ENCODE data around the gene GRAMD4. TPM values are rescaled to one million over a fixed set of nuclear protein-coding genes. Genes with fewer than 3 reads are reported as not detected.

GRAMD4 gene
- total and polyA plus RNA-seq, 4 donors: 16.3 to 67.7 (median 21.2) TPM

DNA sequence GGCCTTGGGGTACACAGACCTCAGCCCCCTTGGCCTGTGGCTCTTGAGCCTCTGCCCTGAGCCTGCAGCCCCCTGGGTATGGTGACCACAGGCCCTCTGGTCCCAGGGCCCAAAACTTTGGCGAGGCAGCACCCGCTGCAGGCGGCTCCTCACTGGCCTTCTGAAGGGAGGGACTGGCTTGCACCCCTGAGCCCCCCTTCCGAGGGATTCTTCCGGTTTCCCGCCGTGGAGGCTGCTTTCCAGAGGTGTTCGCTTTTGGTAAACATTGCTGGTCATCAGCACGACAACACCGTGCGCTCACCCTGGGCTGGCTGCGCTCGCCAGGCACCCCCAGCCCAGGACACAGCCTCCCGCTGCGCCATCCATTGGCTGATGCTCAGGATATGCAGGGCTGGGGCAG is 42.0 kb downstream of the GRAMD4 start:
- 91 to 94% methylated on average over 15 of the region's 15 CpGs for WGBS, 2 donors

DNA sequence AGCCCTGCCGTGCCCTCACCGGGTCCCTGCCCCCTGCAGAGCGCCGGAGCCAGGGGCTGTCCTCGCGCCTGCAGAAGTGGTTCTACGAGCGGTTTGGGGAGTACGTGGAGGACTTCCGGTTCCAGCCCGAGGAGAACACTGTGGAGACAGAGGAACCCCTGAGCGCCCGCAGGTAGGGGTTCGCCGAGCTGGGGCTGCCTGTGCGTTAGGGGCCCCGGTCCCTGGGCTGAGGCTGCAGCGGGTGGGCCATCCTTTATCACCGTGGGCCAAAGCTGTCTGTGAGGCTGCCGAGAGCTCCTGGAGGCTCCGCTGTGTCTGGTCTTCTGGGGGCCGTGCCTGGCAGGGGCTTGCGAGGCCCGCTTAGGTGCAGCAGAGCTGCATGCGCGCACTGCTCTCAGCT is 42.8 kb downstream of the GRAMD4 start:
- Histone ChIP-seq H3K4me3 (no peak overlapping the region), H3K9me3 (ENCODE audit: control insufficient read depth in 4 of 4, insufficient read depth in 3 of 4, low read length in 3 of 4) (no peaks in the 10 kb centered on the region), H3K36me3 (ENCODE audit: control insufficient read depth in 4 of 4, insufficient read depth in 4 of 4, low read length in 4 of 4) (peaks cover 0 to 56% (median 10%) of the 10 kb centered on the region in 4 donors), H3K9ac (ENCODE audit: insufficient read depth in 1 of 2, low read length in 2 of 2) (no peak overlapping the region), H3K27ac (ENCODE audit: low read depth in 1 of 2, low read length in 1 of 2) (no peak overlapping the region), H3K4me1 (ENCODE audit: control insufficient read depth in 5 of 5, insufficient read depth in 5 of 5, low read length in 5 of 5) (peaks cover 0 to 4% (median 0%) of the 10 kb centered on the region in 5 donors), H3K27me3 (ENCODE audit: control insufficient read depth in 3 of 3, insufficient read depth in 3 of 3, low read length in 2 of 3) (no peaks in the 10 kb centered on the region)
- TF ChIP-seq, protein P1, sequence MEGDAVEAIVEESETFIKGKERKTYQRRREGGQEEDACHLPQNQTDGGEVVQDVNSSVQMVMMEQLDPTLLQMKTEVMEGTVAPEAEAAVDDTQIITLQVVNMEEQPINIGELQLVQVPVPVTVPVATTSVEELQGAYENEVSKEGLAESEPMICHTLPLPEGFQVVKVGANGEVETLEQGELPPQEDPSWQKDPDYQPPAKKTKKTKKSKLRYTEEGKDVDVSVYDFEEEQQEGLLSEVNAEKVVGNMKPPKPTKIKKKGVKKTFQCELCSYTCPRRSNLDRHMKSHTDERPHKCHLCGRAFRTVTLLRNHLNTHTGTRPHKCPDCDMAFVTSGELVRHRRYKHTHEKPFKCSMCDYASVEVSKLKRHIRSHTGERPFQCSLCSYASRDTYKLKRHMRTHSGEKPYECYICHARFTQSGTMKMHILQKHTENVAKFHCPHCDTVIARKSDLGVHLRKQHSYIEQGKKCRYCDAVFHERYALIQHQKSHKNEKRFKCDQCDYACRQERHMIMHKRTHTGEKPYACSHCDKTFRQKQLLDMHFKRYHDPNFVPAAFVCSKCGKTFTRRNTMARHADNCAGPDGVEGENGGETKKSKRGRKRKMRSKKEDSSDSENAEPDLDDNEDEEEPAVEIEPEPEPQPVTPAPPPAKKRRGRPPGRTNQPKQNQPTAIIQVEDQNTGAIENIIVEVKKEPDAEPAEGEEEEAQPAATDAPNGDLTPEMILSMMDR (IDR thresholded peaks at IDR 0.05; ENCODE audit: control extremely low read depth, extremely low read depth): no peak
- 90 to 93% methylated on average over 26 of the region's 26 CpGs for WGBS, 2 donors
- ATAC-seq (ENCODE audit: insufficient read depth, low FRiP score) (no peak), DNase-seq (no peak)

More for the DNA sequence above, 42.0 kb downstream of the GRAMD4 start:
- TF ChIP-seq, protein P1 (IDR thresholded peaks at IDR 0.05; ENCODE audit: control extremely low read depth, extremely low read depth): no peak
- peak overlapping the region in 1 of 2 donors; percentile 57 for H3K27ac ChIP-seq (ENCODE audit: low read depth in 1 of 2, low read length in 1 of 2)
- ATAC-seq (ENCODE audit: insufficient read depth, low FRiP score): no peak
- peaks cover 0 to 4% (median 0%) of the 10 kb centered on the region in 5 donors for H3K4me1 ChIP-seq (ENCODE audit: control insufficient read depth in 5 of 5, insufficient read depth in 5 of 5, low read length in 5 of 5)
- DNase-seq: no peak
- H3K36me3 ChIP-seq (ENCODE audit: control insufficient read depth in 4 of 4, insufficient read depth in 4 of 4, low read length in 4 of 4): peaks cover 0 to 50% (median 7%) of the 10 kb centered on the region in 4 donors
- no peak overlapping the region for H3K9ac ChIP-seq (ENCODE audit: insufficient read depth in 1 of 2, low read length in 2 of 2)
- no peak overlapping the region for H3K4me3 ChIP-seq
- no peaks in the 10 kb centered on the region for H3K9me3 ChIP-seq (ENCODE audit: control insufficient read depth in 4 of 4, insufficient read depth in 3 of 4, low read length in 3 of 4)
- H3K27me3 ChIP-seq (ENCODE audit: control insufficient read depth in 3 of 3, insufficient read depth in 3 of 3, low read length in 2 of 3): no peaks in the 10 kb centered on the region

DNA sequence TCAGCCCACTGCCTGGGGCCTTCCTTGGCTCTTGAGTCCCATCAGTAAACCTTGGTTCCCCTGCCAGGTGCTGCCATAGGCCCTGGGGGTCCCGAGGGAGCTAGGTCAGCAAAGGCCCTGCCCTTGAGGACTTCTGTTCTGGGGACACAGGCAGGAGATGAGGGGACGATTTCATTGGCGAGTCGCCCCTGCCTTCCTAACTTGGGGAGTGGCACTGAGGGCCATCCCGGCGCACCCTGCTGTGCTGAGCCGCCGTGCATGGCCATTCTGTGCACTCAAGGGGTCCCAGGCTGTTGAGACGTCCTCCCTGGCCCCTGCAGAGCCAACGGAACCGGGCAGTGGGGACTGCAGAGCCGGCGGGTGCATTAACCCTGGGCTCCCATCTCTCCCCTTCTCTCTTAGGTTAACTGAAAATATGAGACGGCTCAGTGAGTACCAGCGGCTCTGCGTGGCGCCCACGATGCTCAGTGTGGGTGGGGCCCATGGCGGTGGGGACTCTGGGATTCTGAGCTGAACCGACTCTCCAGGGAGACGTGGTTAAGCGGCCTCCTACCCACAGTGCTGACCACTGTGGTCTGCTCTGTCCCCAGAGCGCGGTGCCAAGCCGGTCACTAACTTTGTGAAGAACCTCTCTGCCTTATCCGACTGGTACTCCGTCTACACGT is 43.4 kb downstream of the GRAMD4 start:
- Histone ChIP-seq H3K27me3 (ENCODE audit: control insufficient read depth in 3 of 3, insufficient read depth in 3 of 3, low read length in 2 of 3) (no peaks in the 10 kb centered on the region), H3K4me3 (no peak overlapping the region), H3K4me1 (ENCODE audit: control insufficient read depth in 5 of 5, insufficient read depth in 5 of 5, low read length in 5 of 5) (peaks cover 0 to 4% (median 0%) of the 10 kb centered on the region in 5 donors), H3K9ac (ENCODE audit: insufficient read depth in 1 of 2, low read length in 2 of 2) (no peak overlapping the region), H3K27ac (ENCODE audit: low read depth in 1 of 2, low read length in 1 of 2) (no peak overlapping the region), H3K9me3 (ENCODE audit: control insufficient read depth in 4 of 4, insufficient read depth in 3 of 4, low read length in 3 of 4) (no peaks in the 10 kb centered on the region), H3K36me3 (ENCODE audit: control insufficient read depth in 4 of 4, insufficient read depth in 4 of 4, low read length in 4 of 4) (peaks cover 0 to 58% (median 11%) of the 10 kb centered on the region in 4 donors)
- WGBS, 2 donors: 91 to 95% methylated on average over 28 of the region's 28 CpGs
- ATAC-seq (ENCODE audit: insufficient read depth, low FRiP score) (no peak), DNase-seq (no peak)
- TF ChIP-seq, protein P1 (IDR thresholded peaks at IDR 0.05; ENCODE audit: control extremely low read depth, extremely low read depth): no peak

Data from lung (tissue), 12 donors.